Loucy (cell line): Measurements from ENCODE around the gene SULT4A1.

ENCODE experiments used
- H2AFZ ChIP-seq: fragments of 200-600 bp; sonication (generic); 2 replicates; pipeline ENCODE4 v1.6.0; 2016; ENCODE audit warnings: antibody characterized with exemption, mild to moderate bottlenecking, low read length, moderate library complexity
- H3F3A ChIP-seq: fragments of 200-600 bp; 2 replicates; pipeline ENCODE4 v1.6.0; 2016; ENCODE audit warnings: antibody characterized with exemption, low read depth, mild to moderate bottlenecking
- H3K27me3 ChIP-seq: fragments of 200-600 bp; sonication (generic); 2 replicates; pipeline ENCODE4 v1.6.1; 2014; ENCODE audit warnings: low read length, mild to moderate bottlenecking; ENCODE audit not compliant: insufficient read depth, poor library complexity, severe bottlenecking
- H3K36me3 ChIP-seq: fragments of 200-600 bp; sonication (generic); 2 replicates; pipeline ENCODE4 v1.6.1; 2016; ENCODE audit warnings: low read length; ENCODE audit not compliant: insufficient read depth
- H3K4me1 ChIP-seq: fragments of 200-600 bp; sonication (generic); 2 replicates; pipeline ENCODE4 v1.5.1; 2014; ENCODE audit warnings: low read length, mild to moderate bottlenecking; ENCODE audit not compliant: insufficient read depth, poor library complexity, severe bottlenecking
- H3K4me2 ChIP-seq: fragments of 200-600 bp; sonication (generic); 2 replicates; pipeline ENCODE4 v1.6.0; 2014; ENCODE audit warnings: antibody characterized with exemption, low read length, low read depth, mild to moderate bottlenecking; ENCODE audit not compliant: poor library complexity, severe bottlenecking
- H3K4me3 ChIP-seq: fragments of 200-600 bp; sonication (generic); 2 replicates; pipeline ENCODE4 v1.5.1; 2014; ENCODE audit warnings: low read length, mild to moderate bottlenecking, mixed read lengths; ENCODE audit not compliant: poor library complexity, severe bottlenecking
- H3K79me2 ChIP-seq: fragments of 200-600 bp; sonication (generic); 2 replicates; pipeline ENCODE4 v1.6.1; 2014; ENCODE audit warnings: low read length; ENCODE audit not compliant: insufficient read depth
- H3K9ac ChIP-seq: fragments of 200-600 bp; sonication (generic); 2 replicates; pipeline ENCODE4 v1.6.0; 2014; ENCODE audit warnings: mild to moderate bottlenecking, low read depth, low read length, moderate library complexity; ENCODE audit not compliant: poor library complexity, severe bottlenecking
- H3K9me2 ChIP-seq: fragments of 200-600 bp; sonication (generic); replicated peaks from 2 replicates; pipeline ENCODE4 v1.6.1; 2016; ENCODE audit warnings: low read depth, low read length, mixed read lengths
- H3K9me3 ChIP-seq: fragments of 200-600 bp; sonication (generic); 2 replicates; pipeline ENCODE4 v1.6.1; 2014; ENCODE audit warnings: mild to moderate bottlenecking, antibody characterized with exemption, low read length, low read depth; ENCODE audit not compliant: insufficient read depth
- H4K20me1 ChIP-seq: fragments of 200-600 bp; sonication (generic); 2 replicates; pipeline ENCODE4 v1.6.0; 2014; ENCODE audit warnings: antibody characterized with exemption, low read length, mild to moderate bottlenecking; ENCODE audit not compliant: insufficient read depth, poor library complexity, severe bottlenecking
- EZH2phosphoT487 ChIP-seq: fragments of 200-600 bp; IDR thresholded peaks from 2 replicates; pipeline ENCODE4 v1.6.1; 2018; ENCODE audit warnings: antibody characterized with exemption, mild to moderate bottlenecking, moderate library complexity, borderline replicate concordance
- TF ChIP-seq, protein P1 (sequence below): fragments of 200-600 bp; sonication (generic); conservative IDR thresholded peaks from 2 replicates; pipeline ENCODE4 v1.5.1; 2014; ENCODE audit warnings: mild to moderate bottlenecking, antibody characterized with exemption, low read length

Gene SULT4A1

DNA sequence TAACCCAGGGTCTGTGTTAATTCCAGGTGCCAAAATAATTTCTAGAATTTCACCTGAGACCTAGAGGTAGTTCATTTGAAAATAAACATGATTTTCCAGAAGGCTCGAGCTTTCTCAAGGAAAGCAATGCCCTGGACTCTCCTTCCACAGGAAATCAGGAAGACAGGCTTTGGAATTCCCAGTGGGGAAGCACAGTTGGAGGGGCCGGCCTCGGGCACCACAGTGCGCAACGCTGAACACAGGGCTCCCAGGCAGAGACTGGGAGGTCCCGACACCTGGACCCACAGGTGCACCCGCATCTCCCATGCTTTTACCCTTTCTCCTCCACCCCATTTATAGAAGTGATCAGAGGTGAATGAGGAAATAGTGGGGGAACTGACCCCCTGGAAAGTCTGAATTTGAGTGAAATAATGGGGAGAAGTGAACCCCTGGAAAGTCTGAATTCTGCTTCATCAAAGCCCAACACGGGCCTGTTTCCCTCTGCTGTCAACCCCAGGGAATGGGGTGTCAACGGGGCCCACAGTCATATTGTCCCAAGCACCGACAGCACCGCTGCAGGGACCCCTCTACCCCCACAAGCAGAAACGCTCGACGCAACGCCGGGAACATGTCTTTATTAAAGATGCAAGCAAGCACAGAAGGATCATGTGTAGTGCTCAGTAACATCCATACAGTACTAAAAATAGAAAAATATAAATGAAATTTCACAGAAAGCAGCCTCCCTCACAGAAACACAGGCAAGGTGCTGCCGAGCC is 38.2 kb downstream of the SULT4A1 start:
- no peak overlapping the region for H3K4me2 ChIP-seq
- H3K27me3 ChIP-seq, result no peaks in the 10 kb centered on the region

DNA sequence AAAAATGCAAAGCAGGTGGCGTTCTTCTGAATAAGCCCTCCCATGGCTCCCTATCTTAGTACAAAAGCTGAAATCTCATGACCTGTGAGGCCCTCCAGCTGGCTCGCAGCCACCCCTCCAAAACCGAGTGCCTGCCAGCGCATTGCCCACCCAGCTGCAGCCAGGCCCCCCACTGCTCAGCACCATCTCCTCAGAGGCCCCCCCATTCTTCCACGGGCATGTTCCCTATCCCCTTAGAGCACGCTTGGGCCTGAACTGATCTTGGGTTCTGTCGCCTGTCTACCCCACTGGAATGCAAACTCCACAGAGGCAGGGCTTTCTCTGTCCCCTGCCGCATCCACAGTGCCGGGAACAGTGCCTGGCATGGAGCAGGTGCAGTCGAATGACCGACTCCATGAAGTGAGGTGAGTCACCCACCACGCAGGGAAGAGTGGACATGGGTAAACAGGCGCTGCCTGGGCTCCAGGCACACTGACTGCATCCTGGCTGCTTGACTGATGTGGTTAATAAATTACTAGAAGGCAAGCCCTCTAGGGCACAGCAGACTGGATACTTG is 38.9 kb downstream of the SULT4A1 start:
- Histone ChIP-seq H3K27me3 (no peaks in the 10 kb centered on the region), H3K36me3 (no peaks in the 10 kb centered on the region)

More for the DNA sequence above, 38.2 kb downstream of the SULT4A1 start:
- Histone ChIP-seq H3K4me3 (no peak overlapping the region), H2AFZ (no peak overlapping the region), H4K20me1 (no peaks in the 10 kb centered on the region), H3K4me1 (no peaks in the 10 kb centered on the region), H3F3A (no peaks in the 10 kb centered on the region), H3K9me2 (no peaks in the 10 kb centered on the region), H3K36me3 (no peaks in the 10 kb centered on the region), H3K9me3 (no peaks in the 10 kb centered on the region), H3K79me2 (no peaks in the 10 kb centered on the region), H3K9ac (no peak overlapping the region)
- TF ChIP-seq, protein P1, sequence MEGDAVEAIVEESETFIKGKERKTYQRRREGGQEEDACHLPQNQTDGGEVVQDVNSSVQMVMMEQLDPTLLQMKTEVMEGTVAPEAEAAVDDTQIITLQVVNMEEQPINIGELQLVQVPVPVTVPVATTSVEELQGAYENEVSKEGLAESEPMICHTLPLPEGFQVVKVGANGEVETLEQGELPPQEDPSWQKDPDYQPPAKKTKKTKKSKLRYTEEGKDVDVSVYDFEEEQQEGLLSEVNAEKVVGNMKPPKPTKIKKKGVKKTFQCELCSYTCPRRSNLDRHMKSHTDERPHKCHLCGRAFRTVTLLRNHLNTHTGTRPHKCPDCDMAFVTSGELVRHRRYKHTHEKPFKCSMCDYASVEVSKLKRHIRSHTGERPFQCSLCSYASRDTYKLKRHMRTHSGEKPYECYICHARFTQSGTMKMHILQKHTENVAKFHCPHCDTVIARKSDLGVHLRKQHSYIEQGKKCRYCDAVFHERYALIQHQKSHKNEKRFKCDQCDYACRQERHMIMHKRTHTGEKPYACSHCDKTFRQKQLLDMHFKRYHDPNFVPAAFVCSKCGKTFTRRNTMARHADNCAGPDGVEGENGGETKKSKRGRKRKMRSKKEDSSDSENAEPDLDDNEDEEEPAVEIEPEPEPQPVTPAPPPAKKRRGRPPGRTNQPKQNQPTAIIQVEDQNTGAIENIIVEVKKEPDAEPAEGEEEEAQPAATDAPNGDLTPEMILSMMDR, result no peak
- TF ChIP-seq EZH2phosphoT487, result no peak

DNA sequence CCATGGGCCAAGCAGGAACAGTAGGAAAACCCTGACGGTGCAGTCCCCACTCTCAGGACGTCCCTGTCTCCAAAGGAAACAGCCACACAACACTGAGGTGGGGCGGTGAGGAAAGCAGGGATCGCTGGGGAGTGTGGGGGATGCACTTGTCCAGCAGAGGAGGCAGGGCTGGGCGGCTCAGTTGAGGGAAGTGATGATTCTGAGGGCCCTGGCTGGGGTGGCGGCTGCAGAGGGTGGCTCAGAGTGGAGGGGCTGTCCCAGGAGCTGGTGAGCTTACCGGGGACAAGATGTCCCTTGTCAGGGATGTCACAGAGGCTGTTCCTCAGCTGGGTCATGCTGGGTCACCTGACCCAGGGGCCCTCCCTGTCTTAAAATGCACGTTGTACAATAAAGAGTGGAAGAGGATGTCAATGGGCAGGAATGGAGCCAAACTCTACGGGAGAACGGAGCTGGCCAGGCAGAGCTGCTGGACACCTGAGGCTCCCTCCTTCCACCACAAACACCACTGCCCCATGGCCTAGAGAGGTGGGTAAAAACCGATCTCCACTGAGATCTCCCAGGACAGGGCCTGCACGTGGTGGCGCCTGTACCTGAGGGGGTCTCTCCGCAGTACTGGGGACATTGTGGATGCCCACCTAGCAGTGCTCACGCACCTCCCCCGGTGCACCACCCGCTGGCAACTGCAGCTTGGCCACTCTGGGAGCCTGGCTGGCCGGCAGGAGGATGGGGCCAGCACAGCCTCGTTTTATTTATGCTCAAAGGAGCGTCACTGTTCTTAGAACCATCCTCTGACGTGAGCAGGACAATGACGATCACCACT is 40.5 kb downstream of the SULT4A1 start:
- Histone ChIP-seq H4K20me1 (no peaks in the 10 kb centered on the region), H3K27me3 (no peaks in the 10 kb centered on the region), H3K9me2 (no peaks in the 10 kb centered on the region), H3K9ac (no peak overlapping the region), H3K4me2 (no peak overlapping the region), H3K36me3 (no peaks in the 10 kb centered on the region), H3F3A (no peaks in the 10 kb centered on the region), H3K9me3 (no peaks in the 10 kb centered on the region), H3K79me2 (no peaks in the 10 kb centered on the region), H2AFZ (no peak overlapping the region), H3K4me3 (no peak overlapping the region), H3K4me1 (no peaks in the 10 kb centered on the region)
- TF ChIP-seq EZH2phosphoT487, result no peak
- TF ChIP-seq, protein P1, result no peak

More for the DNA sequence above, 38.9 kb downstream of the SULT4A1 start:
- Histone ChIP-seq H3K79me2 (no peaks in the 10 kb centered on the region), H3K4me2 (no peak overlapping the region), H3K9me2 (no peaks in the 10 kb centered on the region), H3K9ac (no peak overlapping the region), H3K4me1 (no peaks in the 10 kb centered on the region), H3F3A (no peaks in the 10 kb centered on the region), H2AFZ (no peak overlapping the region), H4K20me1 (no peaks in the 10 kb centered on the region), H3K4me3 (no peak overlapping the region), H3K9me3 (no peaks in the 10 kb centered on the region)
- TF ChIP-seq EZH2phosphoT487, result no peak
- TF ChIP-seq, protein P1, result no peak
